ENCODE measurements around the gene GPC3. TPM values are rescaled to one million over a fixed set of nuclear protein-coding genes. Genes with fewer than 3 reads are reported as not detected.

GPC3 gene
- total RNA-seq, 2 donors from 2014 or later = 2.7 to 5.2 TPM

DNA sequence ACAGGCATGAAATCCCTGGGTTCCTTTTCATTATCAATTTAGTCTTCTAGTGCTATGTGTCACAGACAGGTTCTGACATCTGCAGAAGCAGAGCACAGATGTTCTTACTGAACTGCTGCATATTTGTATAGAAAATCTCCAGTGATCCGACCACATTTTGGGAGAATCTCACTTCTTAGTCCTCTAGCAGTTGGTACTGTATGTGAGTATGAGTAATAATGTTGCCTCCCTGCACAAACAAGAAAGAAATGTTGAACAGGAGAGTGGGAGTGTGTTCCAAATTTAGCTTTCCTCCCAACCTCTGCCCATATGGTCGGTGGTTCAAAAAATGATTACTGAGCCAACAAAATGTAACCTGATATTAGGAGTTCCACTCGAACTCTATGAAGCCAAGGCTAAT, 404.8 kb downstream of the GPC3 start:
- intact Hi-C loops (cut with DNase I) = no loop called here
- Histone ChIP-seq H3K9me3 (no peaks in the 10 kb centered on the region), H3K36me3 (no peaks in the 10 kb centered on the region), H3K27me3 (replicated peaks; ENCODE audit: insufficient read depth) (no peaks in the 10 kb centered on the region), H3K4me3 (no peak overlapping the region), H3K4me1 (replicated peaks) (no peaks in the 10 kb centered on the region), H3K27ac (no peak overlapping the region)
- TF ChIP-seq, protein P1, sequence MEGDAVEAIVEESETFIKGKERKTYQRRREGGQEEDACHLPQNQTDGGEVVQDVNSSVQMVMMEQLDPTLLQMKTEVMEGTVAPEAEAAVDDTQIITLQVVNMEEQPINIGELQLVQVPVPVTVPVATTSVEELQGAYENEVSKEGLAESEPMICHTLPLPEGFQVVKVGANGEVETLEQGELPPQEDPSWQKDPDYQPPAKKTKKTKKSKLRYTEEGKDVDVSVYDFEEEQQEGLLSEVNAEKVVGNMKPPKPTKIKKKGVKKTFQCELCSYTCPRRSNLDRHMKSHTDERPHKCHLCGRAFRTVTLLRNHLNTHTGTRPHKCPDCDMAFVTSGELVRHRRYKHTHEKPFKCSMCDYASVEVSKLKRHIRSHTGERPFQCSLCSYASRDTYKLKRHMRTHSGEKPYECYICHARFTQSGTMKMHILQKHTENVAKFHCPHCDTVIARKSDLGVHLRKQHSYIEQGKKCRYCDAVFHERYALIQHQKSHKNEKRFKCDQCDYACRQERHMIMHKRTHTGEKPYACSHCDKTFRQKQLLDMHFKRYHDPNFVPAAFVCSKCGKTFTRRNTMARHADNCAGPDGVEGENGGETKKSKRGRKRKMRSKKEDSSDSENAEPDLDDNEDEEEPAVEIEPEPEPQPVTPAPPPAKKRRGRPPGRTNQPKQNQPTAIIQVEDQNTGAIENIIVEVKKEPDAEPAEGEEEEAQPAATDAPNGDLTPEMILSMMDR (IDR thresholded peaks at IDR 0.05) = no peak
- TF ChIP-seq POLR2A (IDR thresholded peaks at IDR 0.05) (no peak), POLR2AphosphoS5 (IDR thresholded peaks at IDR 0.05) (no peak)
- 13% methylated on average over 3 of the region's 3 CpGs for WGBS
- DNase-seq (ENCODE audit: low spot score) = no peak

DNA sequence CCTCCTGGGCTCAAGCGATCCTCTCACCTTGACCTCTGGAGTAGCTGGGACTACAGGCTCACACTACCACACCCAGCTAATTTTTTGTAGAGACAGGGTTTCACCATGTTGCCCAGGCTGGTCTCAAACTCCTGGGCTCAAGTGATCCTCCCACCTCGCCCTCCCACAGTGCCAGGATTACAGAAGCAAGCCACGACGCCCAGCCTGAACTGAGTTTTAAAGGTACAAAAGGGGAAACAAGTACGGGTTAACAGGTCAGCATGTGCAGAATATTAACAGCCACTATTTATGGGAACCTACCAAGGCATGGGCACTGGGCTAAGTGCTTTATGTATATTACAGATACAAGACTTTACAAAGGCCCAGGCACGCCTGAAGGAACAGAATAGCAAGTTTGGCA, 405.8 kb downstream of the GPC3 start:
- no peak for DNase-seq (ENCODE audit: low spot score)
- intact Hi-C loops (cut with DNase I) = no loop called here
- Histone ChIP-seq H3K36me3 (no peaks in the 10 kb centered on the region), H3K27me3 (replicated peaks; ENCODE audit: insufficient read depth) (no peaks in the 10 kb centered on the region), H3K4me1 (replicated peaks) (no peaks in the 10 kb centered on the region), H3K4me3 (no peak overlapping the region), H3K27ac (no peak overlapping the region), H3K9me3 (no peaks in the 10 kb centered on the region)
- WGBS = 99% methylated on average over 5 of the region's 6 CpGs
- TF ChIP-seq POLR2AphosphoS5 (IDR thresholded peaks at IDR 0.05) = no peak
- TF ChIP-seq, protein P1 (IDR thresholded peaks at IDR 0.05) = no peak
- no peak for TF ChIP-seq POLR2A (IDR thresholded peaks at IDR 0.05)

DNA sequence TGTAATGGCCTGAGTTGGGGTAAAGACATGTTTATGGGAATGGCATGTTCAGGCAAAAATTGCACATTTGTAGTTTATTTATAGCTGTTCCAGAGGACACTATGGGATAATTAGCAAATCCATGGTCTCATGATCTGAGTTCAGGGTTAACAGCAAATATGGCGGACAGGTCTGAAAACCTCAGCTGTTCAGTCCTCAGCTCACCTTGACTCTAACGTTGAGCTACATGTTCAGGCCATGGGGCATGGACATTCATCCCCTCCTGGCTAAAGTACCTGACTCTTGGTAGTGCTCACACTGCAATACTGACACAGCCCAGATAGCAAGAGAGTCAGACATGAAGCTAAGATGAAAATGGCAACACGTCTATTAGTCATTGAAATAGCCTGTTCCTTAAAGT, 408.5 kb downstream of the GPC3 start:
- no peak overlapping the region for H3K27ac ChIP-seq
- WGBS = 93% methylated on average over 3 of the region's 3 CpGs
- H3K4me3 ChIP-seq = no peak overlapping the region
- intact Hi-C loops (cut with DNase I) = no loop called here
- H3K4me1 ChIP-seq (replicated peaks) = no peaks in the 10 kb centered on the region
- no peaks in the 10 kb centered on the region for H3K9me3 ChIP-seq
- H3K36me3 ChIP-seq = no peaks in the 10 kb centered on the region
- no peak for DNase-seq (ENCODE audit: low spot score)
- no peaks in the 10 kb centered on the region for H3K27me3 ChIP-seq (replicated peaks; ENCODE audit: insufficient read depth)
- TF ChIP-seq, protein P1 (IDR thresholded peaks at IDR 0.05) = no peak
- TF ChIP-seq POLR2A (IDR thresholded peaks at IDR 0.05) (no peak), POLR2AphosphoS5 (IDR thresholded peaks at IDR 0.05) (no peak)

DNA sequence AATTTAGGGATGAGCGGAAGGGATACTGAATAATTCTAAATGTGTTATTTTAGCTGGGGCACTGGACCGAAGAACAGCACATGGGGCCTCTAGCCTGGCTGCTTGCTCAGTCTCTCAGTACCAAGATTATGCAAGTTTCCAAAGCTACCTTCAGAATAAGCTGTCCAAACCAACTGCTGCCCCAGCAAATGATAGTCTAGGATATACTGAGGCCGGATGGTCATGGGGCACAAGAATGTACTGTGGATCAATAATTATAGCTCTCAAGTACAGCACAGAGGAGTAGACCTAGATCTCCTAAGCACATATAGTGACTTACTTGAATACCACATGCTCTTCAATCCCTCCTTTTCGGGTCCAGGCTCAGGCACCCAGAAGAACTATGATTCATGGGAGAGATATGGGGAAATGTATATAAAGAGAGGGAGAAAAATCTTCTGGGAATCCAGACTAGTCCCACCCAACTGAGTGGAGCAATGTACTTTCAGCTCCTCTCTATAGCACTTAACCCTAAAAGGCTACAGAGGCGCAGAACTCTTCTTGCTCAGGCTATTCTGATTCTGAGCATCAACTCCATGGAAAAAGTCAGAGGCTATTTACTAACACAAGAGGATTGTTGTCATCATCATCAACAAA, 409.8 kb downstream of the GPC3 start:
- TF ChIP-seq, protein P1 (IDR thresholded peaks at IDR 0.05) = no peak
- no peak for TF ChIP-seq POLR2A (IDR thresholded peaks at IDR 0.05)
- TF ChIP-seq POLR2AphosphoS5 (IDR thresholded peaks at IDR 0.05) = no peak
- WGBS = 95% methylated on average over 5 of the region's 5 CpGs
- Histone ChIP-seq H3K36me3 (no peaks in the 10 kb centered on the region), H3K9me3 (no peaks in the 10 kb centered on the region), H3K4me3 (no peak overlapping the region), H3K4me1 (replicated peaks) (no peaks in the 10 kb centered on the region), H3K27ac (no peak overlapping the region), H3K27me3 (replicated peaks; ENCODE audit: insufficient read depth) (no peaks in the 10 kb centered on the region)
- DNase-seq (ENCODE audit: low spot score) = no peak
- intact Hi-C loops (cut with DNase I) = no loop called here

DNA sequence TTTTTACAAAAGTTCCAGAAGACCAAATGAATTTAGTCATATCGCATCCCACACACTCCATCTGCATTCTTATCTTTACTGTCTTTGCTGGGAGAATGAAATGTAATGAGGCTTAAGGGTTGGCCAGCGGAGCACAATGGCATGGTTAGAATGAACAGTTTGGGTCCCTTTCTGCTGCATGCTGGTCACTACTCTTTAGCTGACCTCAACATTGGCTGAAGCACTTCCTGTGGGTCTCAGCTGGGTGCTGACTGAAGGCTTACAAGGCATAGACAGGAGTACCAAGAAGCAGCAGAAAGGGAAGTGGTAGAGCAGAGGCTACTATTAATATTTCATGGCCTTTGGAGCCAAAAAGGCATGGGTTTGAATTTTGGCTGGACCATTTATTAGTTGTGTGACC, 410.7 kb downstream of the GPC3 start:
- Histone ChIP-seq H3K9me3 (no peaks in the 10 kb centered on the region), H3K27me3 (replicated peaks; ENCODE audit: insufficient read depth) (no peaks in the 10 kb centered on the region), H3K27ac (no peak overlapping the region), H3K4me1 (replicated peaks) (no peaks in the 10 kb centered on the region), H3K36me3 (no peaks in the 10 kb centered on the region), H3K4me3 (no peak overlapping the region)
- intact Hi-C loops (cut with DNase I) = no loop called here
- WGBS = 92% methylated on average over 2 of the region's 2 CpGs
- TF ChIP-seq POLR2A (IDR thresholded peaks at IDR 0.05) (no peak), POLR2AphosphoS5 (IDR thresholded peaks at IDR 0.05) (no peak)
- TF ChIP-seq, protein P1 (IDR thresholded peaks at IDR 0.05) = no peak
- no peak for DNase-seq (ENCODE audit: low spot score)
